Ovary (tissue), 3 donors: Measurements from ENCODE around the gene EMC8.

Experiments used
- CTCF ChIP-seq, 3 donors: fragments of 450-650 bp in 2 of 3; fragments of 200-600 bp in 1 of 3; IDR thresholded peaks; one replicate each; pipeline versions ENCODE4 v1.5.1 to v1.8.0; 2016 to 2022; ENCODE audit warnings: antibody characterized with exemption in 3 of 3, mild to moderate bottlenecking in 1 of 3
- EP300 ChIP-seq: sonication (generic); formaldehyde crosslinking; IDR thresholded peaks from one replicate; pipeline ENCODE4 v1.6.1; 2017; ENCODE audit warnings: antibody characterized with exemption
- POLR2A ChIP-seq: fragments of 450-650 bp; IDR thresholded peaks from one replicate; pipeline ENCODE4 v1.6.1; 2017; ENCODE audit warnings: antibody characterized with exemption, mild to moderate bottlenecking, moderate library complexity
- donor health status: DM: no; HTN: no; CAD: no.

GRCh38 chr16:85728879-85729278 is 70.5 kb downstream of the EMC8 start:
- TF ChIP-seq CTCF (IDR thresholded peaks at IDR 0.05) (no peak), POLR2A (no peak), EP300 (no peak)
